Muscle layer of colon (tissue), 2 donors: ENCODE data around the gene CYP2R1.

ENCODE experiments used
- H3K27ac ChIP-seq: one replicate; pipeline ENCODE4 v1.7.0; 2013; ENCODE audit warnings: low read depth, mild to moderate bottlenecking, low read length, moderate library complexity
- H3K27me3 ChIP-seq, 2 donors: one replicate each; pipeline ENCODE4 v1.7.0; 2013; ENCODE audit warnings: low read length in 2 of 2, mild to moderate bottlenecking in 2 of 2; ENCODE audit not compliant: insufficient read depth in 2 of 2, control insufficient read depth in 1 of 2
- H3K36me3 ChIP-seq: one replicate; pipeline ENCODE4 v1.7.0; 2013; ENCODE audit warnings: mild to moderate bottlenecking, low read length; ENCODE audit not compliant: insufficient read depth
- H3K4me1 ChIP-seq: one replicate; pipeline ENCODE4 v1.7.0; 2013; ENCODE audit warnings: mild to moderate bottlenecking, low read length; ENCODE audit not compliant: insufficient read depth
- H3K4me3 ChIP-seq, 2 donors: one replicate each; pipeline ENCODE4 v1.7.0; 2013; ENCODE audit warnings: low read length in 2 of 2, low read depth in 1 of 2, mild to moderate bottlenecking in 1 of 2, moderate library complexity in 1 of 2
- H3K9ac ChIP-seq: one replicate; pipeline ENCODE4 v1.7.0; 2013; ENCODE audit warnings: low read length
- H3K9me3 ChIP-seq: one replicate; pipeline ENCODE4 v1.7.0; 2013; ENCODE audit warnings: mild to moderate bottlenecking, low read length
- donor health status: abdominal sarcoma.
- donor health status: Adenocarcinoma of cecum.

Gene CYP2R1

GRCh38 chr11:14860511-14860910 lies 31.5 kb downstream of the CYP2R1 start:
- Histone ChIP-seq H3K27me3 (no peaks in the 10 kb centered on the region), H3K27ac (no peak overlapping the region), H3K9me3 (no peaks in the 10 kb centered on the region), H3K36me3 (peaks cover 20% of the 10 kb centered on the region), H3K4me1 (no peaks in the 10 kb centered on the region), H3K4me3 (no peak overlapping the region), H3K9ac (no peak overlapping the region)

- Histone ChIP-seq H3K9ac (no peak overlapping the region), H3K36me3 (peaks cover 20% of the 10 kb centered on the region), H3K27ac (no peak overlapping the region), H3K9me3 (no peaks in the 10 kb centered on the region), H3K27me3 (no peaks in the 10 kb centered on the region), H3K4me3 (no peak overlapping the region), H3K4me1 (no peaks in the 10 kb centered on the region)
These were observed 33.6 kb downstream of the CYP2R1 start for GRCh38 chr11:14858404-14858803.

GRCh38 chr11:14857621-14858020 lies 34.4 kb downstream of the CYP2R1 start:
- Histone ChIP-seq H3K4me3 (no peak overlapping the region), H3K4me1 (no peaks in the 10 kb centered on the region), H3K9me3 (no peaks in the 10 kb centered on the region), H3K9ac (no peak overlapping the region), H3K36me3 (peaks cover 20% of the 10 kb centered on the region), H3K27me3 (no peaks in the 10 kb centered on the region), H3K27ac (no peak overlapping the region)

GRCh38 chr11:14855890-14856289 lies 36.1 kb downstream of the CYP2R1 start:
- no peak overlapping the region for H3K9ac ChIP-seq
- no peak overlapping the region for H3K4me3 ChIP-seq
- H3K9me3 ChIP-seq, result no peaks in the 10 kb centered on the region
- H3K4me1 ChIP-seq, result no peaks in the 10 kb centered on the region
- H3K27ac ChIP-seq, result no peak overlapping the region
- H3K27me3 ChIP-seq, result no peaks in the 10 kb centered on the region
- H3K36me3 ChIP-seq, result peaks cover 8% of the 10 kb centered on the region

GRCh38 chr11:14854057-14854456 lies 38.0 kb downstream of the CYP2R1 start:
- no peak overlapping the region for H3K9ac ChIP-seq
- H3K36me3 ChIP-seq, result peaks cover 8% of the 10 kb centered on the region
- no peaks in the 10 kb centered on the region for H3K4me1 ChIP-seq
- no peaks in the 10 kb centered on the region for H3K27me3 ChIP-seq
- H3K9me3 ChIP-seq, result no peaks in the 10 kb centered on the region
- no peak overlapping the region for H3K27ac ChIP-seq
- no peak overlapping the region for H3K4me3 ChIP-seq

GRCh38 chr11:14852571-14853177 lies 39.4 kb downstream of the CYP2R1 start:
- H3K4me3 ChIP-seq, result no peak overlapping the region
- H3K27ac ChIP-seq, result no peak overlapping the region
- no peaks in the 10 kb centered on the region for H3K36me3 ChIP-seq
- H3K4me1 ChIP-seq, result no peaks in the 10 kb centered on the region
- H3K27me3 ChIP-seq, result no peaks in the 10 kb centered on the region
- no peak overlapping the region for H3K9ac ChIP-seq
- H3K9me3 ChIP-seq, result no peaks in the 10 kb centered on the region

GRCh38 chr11:14842002-14842401 lies 50.0 kb downstream of the CYP2R1 start:
- H3K9ac ChIP-seq, result no peak overlapping the region
- H3K4me1 ChIP-seq, result no peaks in the 10 kb centered on the region
- no peaks in the 10 kb centered on the region for H3K27me3 ChIP-seq
- H3K9me3 ChIP-seq, result no peaks in the 10 kb centered on the region
- no peak overlapping the region for H3K27ac ChIP-seq
- peaks cover 9% of the 10 kb centered on the region for H3K36me3 ChIP-seq
- H3K4me3 ChIP-seq, result no peak overlapping the region

- Histone ChIP-seq H3K9ac (no peak overlapping the region), H3K36me3 (no peaks in the 10 kb centered on the region), H3K4me3 (no peak overlapping the region), H3K27me3 (no peaks in the 10 kb centered on the region), H3K27ac (no peak overlapping the region), H3K4me1 (no peaks in the 10 kb centered on the region), H3K9me3 (no peaks in the 10 kb centered on the region)
These were observed 56.2 kb downstream of the CYP2R1 start for GRCh38 chr11:14835496-14836492.
